Stomach (tissue), 9 donors: Measurements from ENCODE around the gene CAB39L. TPM values are rescaled to one million over a fixed set of nuclear protein-coding genes. Genes with fewer than 3 reads are reported as not detected.

Experiments used
- DNase-seq, 2 donors: peaks; one replicate each; pipeline versions ENCODE4 v3.0.0 to v3.0.0-alpha.2; 2013 to 2019
- H3K27ac ChIP-seq, 5 donors: fragments of 200-600 bp in 4 of 5; sonication (generic) in 4 of 5; one replicate each; pipeline ENCODE4 v1.5.1; 2013 to 2019; ENCODE audit warnings: mild to moderate bottlenecking in 1 of 5, moderate library complexity in 1 of 5
- H3K27me3 ChIP-seq, 3 donors: fragments of 200-600 bp; sonication (generic); one replicate each; pipeline ENCODE4 v1.5.1; 2017 to 2019; ENCODE audit warnings: mixed run types in 1 of 3
- H3K36me3 ChIP-seq, 4 donors: fragments of 200-600 bp; sonication (generic); 1 replicate in 3 of 4; 2 replicates in 1 of 4; pipeline ENCODE4 v1.5.1; 2016 to 2019
- H3K4me1 ChIP-seq, 4 donors: fragments of 200-600 bp; sonication (generic); one replicate each; pipeline ENCODE4 v1.5.1; 2016 to 2019
- H3K4me3 ChIP-seq, 4 donors: fragments of 200-600 bp; sonication (generic) in 3 of 4; one replicate each; pipeline ENCODE4 v1.5.1; 2016 to 2019; ENCODE audit warnings: mild to moderate bottlenecking in 1 of 4
- H3K9me3 ChIP-seq, 4 donors: fragments of 200-600 bp; sonication (generic); one replicate each; pipeline ENCODE4 v1.5.1; 2016 to 2019
- CTCF ChIP-seq, 7 experiments: fragments of 450-650 bp in 4 of 7; fragments of 200-600 bp in 3 of 7; sonication (generic) in 3 of 7; IDR thresholded peaks; one replicate each; pipeline ENCODE4 v1.5.1; 2016 to 2019; ENCODE audit warnings: antibody characterized with exemption in 7 of 7, control low read depth in 2 of 7, mild to moderate bottlenecking in 1 of 7
- EP300 ChIP-seq: sonication (generic); formaldehyde crosslinking; IDR thresholded peaks from one replicate; pipeline ENCODE4 v1.6.1; 2017; ENCODE audit warnings: antibody characterized with exemption
- POLR2A ChIP-seq, 4 donors: fragments of 450-650 bp; IDR thresholded peaks; one replicate each; pipeline ENCODE4 v1.6.1; 2016; ENCODE audit warnings: antibody characterized with exemption in 4 of 4, control low read depth in 2 of 4, mild to moderate bottlenecking in 1 of 4, moderate library complexity in 1 of 4
- POLR2AphosphoS5 ChIP-seq, 3 donors: sonication (generic); formaldehyde crosslinking; IDR thresholded peaks; one replicate each; pipeline ENCODE4 v1.6.1; 2016; ENCODE audit warnings: antibody characterized with exemption in 3 of 3
- WGBS, 5 donors: extraction: QIAGEN DNeasy Blood & Tissue Kit in 3 of 5; methylation state at CpG; one replicate each; pipeline versions ENCODE4 v1.1.5 to v1.1.7; 2013 to 2018; 5-methylcytosine and 5-hydroxymethylcytosine counted together
- intact Hi-C: fragments of 100-400 bp; cut with DNase I; formaldehyde crosslinking; loops from one replicate; pipeline ENCODE4 v1.15.1; 2023; ENCODE audit warnings: low total_unique reads
- polyA plus RNA-seq, 3 donors: library from polyadenylated mRNA; stranded (reverse); fragments of 200-250 nt; gene quantifications; one replicate each; pipeline ENCODE4 v1.2.3, GENCODE V29; 2013
- total RNA-seq, 5 donors: library from RNA; depleted of rRNA; stranded (reverse); fragments of >200 nt; gene quantifications; one replicate each; pipeline versions ENCODE4 v1.1.0 to v1.2.3, GENCODE V29; 2014 to 2016
- donor health status: healthy with polysubstance abuse.
- donor health status: Bipolar disorder and iron deficiency.
- donor health status: healthy.

The CAB39L gene
- total and polyA plus RNA-seq, 8 donors, result 11.4 to 61.6 (median 33.0) TPM

GRCh38 chr13:49472186-49472585, 28.3 kb upstream of the CAB39L start:
- WGBS, 5 donors, result 21 to 59% (median 24%) methylated on average over 1 of the region's 1 CpG
- Histone ChIP-seq H3K36me3 (peaks cover 14 to 87% (median 79%) of the 10 kb centered on the region in 4 donors), H3K4me3 (no peak overlapping the region), H3K27me3 (no peaks in the 10 kb centered on the region), H3K27ac (no peak overlapping the region), H3K4me1 (no peaks in the 10 kb centered on the region), H3K9me3 (no peaks in the 10 kb centered on the region)
- intact Hi-C loops, result no loop called here
- DNase-seq, result no peak
- TF ChIP-seq CTCF (IDR thresholded peaks at IDR 0.05), result no peak
- no peak for TF ChIP-seq POLR2AphosphoS5 (IDR thresholded peaks at IDR 0.05)
- no peak for TF ChIP-seq EP300
- no peak for TF ChIP-seq POLR2A (IDR thresholded peaks at IDR 0.05)

GRCh38 chr13:49466292-49466838, 22.5 kb upstream of the CAB39L start:
- TF ChIP-seq CTCF (IDR thresholded peaks at IDR 0.05) (no peak), POLR2AphosphoS5 (IDR thresholded peaks at IDR 0.05) (no peak), POLR2A (IDR thresholded peaks at IDR 0.05) (no peak), EP300 (no peak)
- intact Hi-C loops, result no loop called here
- Histone ChIP-seq H3K36me3 (peaks cover 25 to 81% (median 80%) of the 10 kb centered on the region in 4 donors), H3K27me3 (no peaks in the 10 kb centered on the region), H3K4me1 (no peaks in the 10 kb centered on the region), H3K9me3 (peaks cover 0 to 16% (median 8%) of the 10 kb centered on the region in 4 donors), H3K4me3 (no peak overlapping the region), H3K27ac (peak overlapping the region in 2 of 5 donors; percentile 30 to 38)
- peak in 1 of 2 donors; percentile 38 for DNase-seq
- WGBS, 5 donors, result 50 to 69% (median 61%) methylated on average over 5 of the region's 5 CpGs

GRCh38 chr13:49464621-49465325, 20.9 kb upstream of the CAB39L start:
- no peaks in the 10 kb centered on the region for H3K4me1 ChIP-seq
- 66 to 95% (median 92%) methylated on average over 4 of the region's 4 CpGs for WGBS, 5 donors
- TF ChIP-seq EP300, result no peak
- intact Hi-C loops, result no loop called here
- H3K9me3 ChIP-seq, result peaks cover 0 to 16% (median 8%) of the 10 kb centered on the region in 4 donors
- H3K4me3 ChIP-seq, result no peak overlapping the region
- H3K36me3 ChIP-seq, result peaks cover 32 to 75% (median 74%) of the 10 kb centered on the region in 4 donors
- no peaks in the 10 kb centered on the region for H3K27me3 ChIP-seq
- H3K27ac ChIP-seq, result no peak overlapping the region
- DNase-seq, result peak in 1 of 2 donors; percentile 18

GRCh38 chr13:49464085-49464484, 20.2 kb upstream of the CAB39L start:
- DNase-seq, result no peak
- H3K27me3 ChIP-seq, result no peaks in the 10 kb centered on the region
- H3K4me3 ChIP-seq, result no peak overlapping the region
- intact Hi-C loops, result no loop called here
- no peaks in the 10 kb centered on the region for H3K4me1 ChIP-seq
- WGBS, 5 donors, result 91 to 100% (median 97%) methylated on average over 1 of the region's 1 CpG
- TF ChIP-seq CTCF (IDR thresholded peaks at IDR 0.05) (no peak), POLR2AphosphoS5 (IDR thresholded peaks at IDR 0.05) (no peak), EP300 (no peak), POLR2A (IDR thresholded peaks at IDR 0.05) (no peak)
- peaks cover 32 to 70% (median 67%) of the 10 kb centered on the region in 4 donors for H3K36me3 ChIP-seq
- no peak overlapping the region for H3K27ac ChIP-seq
- H3K9me3 ChIP-seq, result peaks cover 0 to 16% (median 8%) of the 10 kb centered on the region in 4 donors

GRCh38 chr13:49459580-49459979, 15.7 kb upstream of the CAB39L start:
- 80 to 89% (median 83%) methylated on average over 1 of the region's 1 CpG for WGBS, 5 donors
- no peak for DNase-seq
- Histone ChIP-seq H3K4me3 (no peak overlapping the region), H3K9me3 (peaks cover 0 to 16% (median 8%) of the 10 kb centered on the region in 4 donors), H3K36me3 (peaks cover 32 to 42% (median 40%) of the 10 kb centered on the region in 4 donors), H3K4me1 (peaks cover 0 to 19% (median 6%) of the 10 kb centered on the region in 4 donors), H3K27ac (no peak overlapping the region), H3K27me3 (no peaks in the 10 kb centered on the region)
- TF ChIP-seq CTCF (IDR thresholded peaks at IDR 0.05) (no peak), POLR2A (IDR thresholded peaks at IDR 0.05) (no peak), EP300 (no peak), POLR2AphosphoS5 (IDR thresholded peaks at IDR 0.05) (no peak)
- intact Hi-C loops, result no loop called here
